GM21381 (cell line): ENCODE data around the gene MSS51.
"Not testable (repeated sequence)": the region's sequence is repeated elsewhere in the genome, so short reads cannot be mapped to it uniquely, and the experiment has no call there.

Experiments used
- ATAC-seq: cut with Tn5 transposase; IDR thresholded peaks from one replicate; pipeline ENCODE4 v1.9.1; 2021; ENCODE audit warnings: mild to moderate bottlenecking, moderate library complexity; ENCODE audit not compliant: unreplicated experiment

The MSS51 gene

DNA sequence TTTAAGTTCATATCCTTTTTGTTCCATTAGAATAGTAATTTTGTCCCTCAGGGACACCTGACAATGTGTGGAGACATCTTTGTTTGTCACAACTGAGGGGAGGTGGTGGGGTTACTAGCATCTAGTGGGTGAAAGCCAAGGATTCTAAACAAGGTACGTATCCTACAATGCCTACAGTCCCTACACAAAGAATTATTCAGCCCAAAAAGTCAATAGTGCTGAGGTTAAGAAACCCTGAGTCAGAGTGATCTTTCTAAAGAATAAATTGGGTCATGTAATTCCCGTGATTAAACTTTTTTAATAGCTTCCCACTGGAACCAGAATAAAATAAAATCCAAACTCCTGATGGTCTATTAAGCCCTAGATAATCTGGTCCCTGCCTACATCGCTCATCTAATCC lies 16.8 kb downstream of the MSS51 start:
- no peak for ATAC-seq

DNA sequence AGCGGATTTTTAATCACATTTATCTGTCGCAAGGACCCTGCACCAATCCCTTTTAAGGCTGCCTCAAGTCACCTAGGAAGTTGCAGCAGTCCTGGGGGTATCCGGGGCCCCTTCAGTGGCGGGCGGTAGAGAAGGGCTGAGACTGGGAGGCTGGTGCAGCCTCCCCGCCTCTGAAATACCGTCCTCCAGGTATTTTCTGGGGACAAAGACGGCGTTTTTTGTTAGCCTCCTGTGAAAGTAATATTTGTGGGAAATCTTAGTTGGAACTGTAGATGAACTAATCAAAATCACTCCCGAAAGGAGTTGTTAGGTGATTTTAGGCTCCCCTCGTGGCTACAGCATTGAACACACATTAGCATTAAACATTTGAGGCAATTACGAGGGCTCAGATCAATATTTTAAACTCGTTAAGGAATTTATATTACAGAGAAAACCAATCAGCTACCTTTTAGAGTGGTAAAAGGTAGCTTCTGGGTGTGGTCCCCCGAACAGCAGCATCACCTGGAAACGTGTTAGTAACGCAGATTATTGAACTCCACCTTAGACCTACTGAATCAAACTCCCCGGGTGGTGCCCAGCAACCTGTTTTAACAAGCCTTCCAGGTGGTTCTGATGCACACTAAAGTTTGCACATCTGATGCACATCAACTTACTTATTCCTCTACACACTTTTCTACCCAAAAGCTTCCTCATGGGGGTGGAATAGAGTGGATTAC lies 19.0 kb downstream of the MSS51 start:
- peak; percentile 24 for ATAC-seq

DNA sequence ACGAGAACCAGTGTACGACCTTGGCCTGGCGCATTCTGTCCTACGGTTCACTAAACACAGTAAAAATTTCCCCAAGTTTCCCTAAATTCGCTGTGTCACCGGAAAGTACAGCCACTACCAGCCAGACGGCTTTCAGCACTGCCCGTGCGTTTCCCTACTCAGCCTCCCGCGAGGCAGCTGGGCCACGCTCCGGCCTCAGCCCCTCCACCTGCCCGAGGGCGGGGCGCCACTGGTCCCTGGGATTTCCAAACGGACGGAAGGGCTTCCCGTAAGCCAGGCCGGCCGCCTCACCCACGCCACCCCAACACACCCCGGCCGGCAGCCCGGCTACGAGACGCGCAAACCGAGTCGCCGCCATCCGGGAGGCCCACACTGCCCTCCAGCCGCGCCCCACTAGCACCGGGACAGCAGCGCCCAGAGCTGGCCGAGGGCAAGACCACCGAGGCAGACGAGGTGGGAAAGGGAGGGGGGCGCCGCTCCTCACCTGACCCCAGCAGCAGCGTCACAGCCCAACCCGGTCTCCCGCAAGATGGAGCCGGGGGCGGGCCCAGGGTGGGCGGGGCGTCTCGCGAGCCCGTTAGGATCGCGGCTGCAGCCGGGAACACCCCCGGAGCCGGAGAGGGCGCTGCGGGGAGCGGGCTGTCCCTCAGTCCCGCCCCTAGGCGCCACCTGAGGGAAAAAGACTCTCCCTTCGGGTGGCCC lies 19.7 kb downstream of the MSS51 start, which contains the start of gene ANXA7:
ANXA7 (minus strand) TSS at position 531 of the 702 bp plus-strand sequence. CDS start 13,202 bp downstream, outside the sequence.
- ATAC-seq: peak; percentile 91

DNA sequence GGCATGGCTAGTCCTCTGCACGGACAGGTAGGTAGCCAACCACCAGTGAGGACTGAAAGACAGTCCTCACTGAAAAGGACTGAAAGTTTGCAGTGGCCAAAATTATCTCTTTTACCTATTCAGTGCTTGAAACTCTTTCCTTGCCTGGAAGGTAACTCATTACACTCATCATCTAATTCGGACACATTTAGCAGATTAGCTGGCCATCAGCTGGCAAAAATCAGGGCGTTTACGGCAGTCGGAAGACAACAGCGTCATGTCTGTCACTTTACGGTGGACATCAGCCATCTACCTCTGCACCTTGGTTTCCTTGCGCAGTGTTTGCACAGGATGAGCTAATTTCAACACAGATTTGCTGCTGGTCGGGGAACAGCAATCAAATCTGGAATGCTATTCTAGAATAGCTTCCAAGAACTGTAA lies 20.2 kb downstream of the MSS51 start:
- peak; percentile 25 for ATAC-seq

DNA sequence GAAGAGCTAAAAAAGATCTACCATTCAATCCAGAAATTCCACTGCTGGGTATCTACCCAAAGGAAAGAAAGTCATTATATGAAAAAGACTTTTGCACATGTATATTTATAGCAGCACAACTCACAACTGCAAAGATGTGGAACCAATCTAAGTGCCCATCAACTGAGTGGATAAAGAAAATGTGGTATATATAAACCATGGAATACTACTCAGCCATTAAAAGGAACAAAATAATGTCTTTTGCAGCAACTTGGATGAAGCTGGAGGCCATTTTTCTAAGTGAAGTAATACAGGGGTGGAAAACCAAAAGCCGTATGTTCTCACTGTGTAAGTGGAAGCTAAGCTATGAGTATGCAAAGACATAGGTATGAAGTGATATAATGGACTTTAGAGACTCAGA lies 22.5 kb downstream of the MSS51 start:
- ATAC-seq: no peak

DNA sequence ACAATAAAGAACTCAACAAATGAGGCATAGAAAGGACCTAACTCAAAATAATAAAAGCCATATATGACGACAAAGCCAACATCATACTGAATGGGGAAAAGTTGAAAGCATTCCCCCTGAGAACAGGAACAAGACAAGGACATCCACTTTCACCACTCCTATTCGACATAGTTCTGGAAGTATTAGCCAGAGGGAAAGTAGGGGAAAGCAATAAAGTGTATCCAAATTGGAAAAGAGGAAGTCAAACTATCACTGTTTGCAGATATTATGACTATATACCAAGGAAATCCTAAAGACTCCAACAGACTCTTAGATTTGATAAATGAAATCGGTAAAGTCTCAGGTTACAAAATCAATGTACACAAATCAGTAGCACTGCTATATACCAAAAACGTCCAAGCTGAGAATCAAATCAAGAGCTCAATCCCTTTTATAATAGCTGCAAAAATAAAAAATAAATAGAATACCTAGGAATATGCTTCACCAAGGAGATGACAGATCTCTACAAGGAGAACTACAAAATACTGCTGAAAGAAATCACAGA lies 24.3 kb downstream of the MSS51 start:
- no peak for ATAC-seq

DNA sequence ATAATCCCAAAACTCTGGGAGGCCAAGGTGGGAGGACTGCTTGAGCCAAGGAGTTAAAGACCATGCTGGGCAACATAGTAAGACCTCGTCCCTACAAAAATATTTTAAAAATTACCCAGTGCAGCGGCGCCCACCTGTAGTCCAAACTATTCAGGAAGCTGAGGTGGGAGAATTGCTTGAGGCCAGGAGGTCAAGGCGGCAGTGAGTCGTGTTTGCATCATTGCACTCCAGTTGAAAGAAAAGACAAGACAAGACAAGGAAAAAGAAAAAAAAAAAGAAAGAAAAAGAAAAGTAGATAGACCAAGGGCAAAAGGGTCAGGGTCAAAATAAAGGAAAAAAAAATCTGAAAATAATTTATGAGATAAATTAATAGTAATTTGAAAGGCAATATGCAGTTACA lies 25.3 kb downstream of the MSS51 start:
- no peak for ATAC-seq

DNA sequence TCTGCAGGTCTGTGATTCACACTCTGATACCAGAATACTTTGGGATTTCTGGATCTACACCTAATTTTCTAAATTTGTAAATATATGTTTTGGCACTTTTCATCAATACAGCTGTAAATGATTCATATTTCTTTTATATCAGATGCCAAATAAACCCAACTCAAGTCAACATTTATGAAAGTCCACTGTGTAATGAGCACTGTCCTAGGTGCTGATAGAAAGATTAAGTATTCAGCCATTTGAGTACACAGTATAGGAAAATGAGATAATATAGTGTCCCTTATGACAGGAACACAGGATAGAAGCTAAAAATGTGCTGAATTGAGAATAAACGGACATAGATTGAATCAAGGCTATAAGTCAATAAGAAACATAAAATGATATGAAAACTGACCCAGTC lies 25.9 kb downstream of the MSS51 start:
- ATAC-seq: no peak

DNA sequence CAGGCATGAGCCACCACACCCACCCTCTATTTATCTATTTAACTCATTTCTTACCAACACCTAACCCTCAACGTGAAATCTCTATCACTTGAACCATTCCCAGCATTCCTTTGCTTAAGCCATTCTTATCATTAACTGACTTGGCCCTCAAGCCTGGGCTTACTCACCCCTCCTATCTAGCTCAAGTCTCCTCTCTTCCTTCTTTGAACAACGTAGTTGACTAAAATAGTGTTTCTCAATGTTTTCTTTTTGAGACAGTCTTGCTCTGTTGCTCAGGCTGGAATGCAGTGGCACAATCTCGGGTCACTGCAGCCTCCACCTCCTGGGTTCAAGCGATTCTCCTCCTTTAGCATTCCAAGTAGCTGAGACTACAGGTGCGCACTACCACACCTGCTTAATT lies 26.5 kb downstream of the MSS51 start:
- no peak for ATAC-seq

DNA sequence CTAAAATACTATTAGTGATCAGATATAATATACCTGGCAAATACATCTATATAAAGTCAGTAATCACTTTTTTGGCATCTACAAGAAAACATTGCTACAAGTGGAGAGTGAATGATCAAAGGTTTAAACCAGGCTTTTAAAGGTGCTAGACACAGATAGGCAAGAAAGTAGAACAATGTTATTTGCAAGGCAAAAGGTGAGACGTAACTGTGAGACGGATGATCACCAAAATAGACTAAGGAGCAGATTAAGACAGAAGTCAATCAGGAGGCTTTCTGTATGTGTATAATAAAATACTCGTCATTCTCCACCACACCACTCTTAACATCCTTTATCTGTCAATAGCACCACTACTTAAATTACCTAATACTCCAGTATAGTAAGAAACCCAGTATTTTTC lies 27.8 kb downstream of the MSS51 start:
- ATAC-seq: no peak

DNA sequence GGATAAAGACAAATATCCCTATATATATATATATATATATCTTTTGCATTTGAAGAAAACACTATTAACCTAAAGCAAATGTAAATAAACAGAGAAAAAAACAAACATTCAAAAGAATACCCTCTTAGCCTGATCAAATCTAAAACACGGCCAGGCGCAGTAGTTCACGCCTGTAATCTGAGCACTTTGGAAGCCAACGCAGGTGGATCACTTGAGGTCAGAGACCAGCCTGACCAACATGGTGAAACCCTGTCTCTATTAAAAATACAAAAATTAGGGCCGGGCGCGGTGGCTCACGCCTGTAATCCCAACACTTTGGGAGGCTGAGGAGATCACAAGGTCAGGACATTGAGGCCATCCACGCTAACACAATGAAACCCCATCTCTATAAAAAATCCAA lies 28.7 kb downstream of the MSS51 start:
- ATAC-seq: no peak

DNA sequence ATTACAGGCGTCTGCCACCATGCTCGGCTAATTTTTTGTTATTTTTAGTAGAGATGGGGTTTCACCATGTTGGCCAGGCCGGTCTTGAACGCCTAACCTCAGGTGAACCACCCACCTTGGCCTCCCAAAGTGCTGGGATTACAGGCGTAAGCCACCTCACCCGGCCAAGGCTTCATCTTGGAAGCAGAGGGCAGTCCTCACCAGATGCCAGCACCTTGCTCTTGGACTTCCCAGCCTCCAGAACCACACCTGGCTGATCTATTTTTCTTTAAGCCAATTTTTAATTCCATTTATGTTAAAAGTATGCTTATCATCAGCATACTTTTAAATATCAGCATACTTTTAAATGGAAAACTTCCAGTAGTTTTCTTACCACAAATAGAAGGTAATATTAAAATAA lies 31.7 kb downstream of the MSS51 start:
- ATAC-seq: no peak

DNA sequence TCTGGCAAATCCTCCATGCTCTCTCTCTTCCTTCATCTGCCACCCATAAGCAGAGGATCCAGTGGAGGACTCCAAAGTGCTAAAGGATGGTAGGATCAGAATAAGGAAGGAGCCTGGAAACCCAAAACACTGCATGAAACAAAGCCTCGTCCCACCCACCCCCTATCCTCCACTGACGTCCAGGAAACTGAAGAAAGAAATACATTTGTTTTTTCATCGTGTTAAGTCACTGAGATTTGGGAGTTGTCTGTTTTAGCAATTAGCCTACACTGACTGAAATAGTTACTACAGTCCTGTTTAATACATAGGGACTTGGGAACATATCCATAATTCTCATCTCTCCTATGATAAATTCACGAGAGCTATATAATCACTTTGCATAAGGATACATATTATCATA lies 34.3 kb downstream of the MSS51 start:
- no peak for ATAC-seq

DNA sequence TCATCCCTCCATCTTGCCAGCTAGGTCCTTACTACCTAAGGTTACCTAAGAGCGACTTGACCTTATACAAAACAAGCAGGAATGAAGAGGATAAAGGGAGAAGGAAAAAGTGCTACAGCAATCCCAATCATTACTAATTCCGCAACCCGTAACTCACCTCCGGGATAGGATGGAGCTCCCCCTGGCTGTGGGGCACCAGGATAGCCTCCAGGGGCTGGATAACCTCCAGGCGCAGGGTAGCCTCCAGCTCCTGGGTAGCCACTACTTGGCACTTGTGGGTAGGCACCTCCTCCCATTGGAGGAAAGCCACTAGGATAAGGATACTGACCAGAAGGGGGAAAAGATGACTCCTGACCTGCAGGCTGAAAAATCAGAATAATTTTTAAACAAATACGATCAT lies 35.3 kb downstream of the MSS51 start:
- ATAC-seq: no peak

DNA sequence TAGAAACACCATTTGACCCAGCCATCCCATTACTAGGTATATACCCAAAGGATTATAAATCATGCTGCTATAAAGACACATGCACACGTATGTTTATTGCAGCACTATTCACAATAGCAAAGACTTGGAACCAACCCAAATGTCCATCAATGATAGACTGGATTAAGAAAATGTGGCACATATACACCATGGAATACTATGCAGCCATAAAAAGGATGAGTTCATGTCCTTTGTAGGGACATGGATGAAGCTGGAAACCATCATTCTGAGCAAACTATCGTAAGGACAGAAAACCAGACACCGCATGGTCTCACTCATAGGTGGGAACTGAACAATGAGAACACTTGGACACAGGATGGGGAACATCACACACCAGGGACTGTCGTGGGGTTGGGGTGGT lies 39.0 kb downstream of the MSS51 start:
- ATAC-seq: not testable (repeated sequence)

DNA sequence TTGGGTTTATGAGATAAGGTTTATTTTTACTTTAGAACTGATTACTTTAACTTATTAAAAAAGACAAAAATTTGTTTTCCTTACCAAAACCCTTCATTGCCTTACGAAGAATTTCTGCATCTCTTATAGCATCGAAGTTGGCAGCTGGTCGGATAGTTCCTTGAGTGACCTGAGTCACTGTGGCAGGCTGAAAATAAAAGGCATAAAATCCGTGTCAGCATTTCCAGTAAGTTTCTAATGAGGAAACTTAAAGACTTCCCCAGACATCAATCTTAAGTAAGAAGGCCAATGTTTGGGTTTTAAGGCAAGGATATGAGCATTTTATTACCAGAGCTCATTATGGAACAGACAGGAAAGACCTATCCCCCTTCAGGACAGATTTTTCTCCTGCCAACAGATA lies 45.1 kb downstream of the MSS51 start:
- no peak for ATAC-seq

DNA sequence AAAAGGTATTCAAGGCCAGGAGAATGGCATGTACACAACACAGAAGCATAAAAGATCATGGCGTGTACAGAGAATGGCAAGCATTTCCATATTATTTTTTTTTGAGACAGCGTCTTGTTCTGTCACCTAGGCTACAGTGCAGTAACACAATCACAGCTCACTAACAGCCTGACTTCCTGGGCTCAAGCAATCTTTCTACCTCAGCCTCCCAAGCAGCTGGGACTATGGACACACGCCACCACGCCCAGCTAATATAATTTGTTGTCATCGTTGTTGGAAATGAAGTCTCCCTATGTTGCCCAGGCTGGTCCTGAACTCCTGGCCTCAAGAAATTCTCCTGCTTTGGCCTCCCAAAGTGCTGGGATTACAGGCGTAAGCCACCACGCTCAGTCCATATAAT lies 46.8 kb downstream of the MSS51 start:
- ATAC-seq: no peak

DNA sequence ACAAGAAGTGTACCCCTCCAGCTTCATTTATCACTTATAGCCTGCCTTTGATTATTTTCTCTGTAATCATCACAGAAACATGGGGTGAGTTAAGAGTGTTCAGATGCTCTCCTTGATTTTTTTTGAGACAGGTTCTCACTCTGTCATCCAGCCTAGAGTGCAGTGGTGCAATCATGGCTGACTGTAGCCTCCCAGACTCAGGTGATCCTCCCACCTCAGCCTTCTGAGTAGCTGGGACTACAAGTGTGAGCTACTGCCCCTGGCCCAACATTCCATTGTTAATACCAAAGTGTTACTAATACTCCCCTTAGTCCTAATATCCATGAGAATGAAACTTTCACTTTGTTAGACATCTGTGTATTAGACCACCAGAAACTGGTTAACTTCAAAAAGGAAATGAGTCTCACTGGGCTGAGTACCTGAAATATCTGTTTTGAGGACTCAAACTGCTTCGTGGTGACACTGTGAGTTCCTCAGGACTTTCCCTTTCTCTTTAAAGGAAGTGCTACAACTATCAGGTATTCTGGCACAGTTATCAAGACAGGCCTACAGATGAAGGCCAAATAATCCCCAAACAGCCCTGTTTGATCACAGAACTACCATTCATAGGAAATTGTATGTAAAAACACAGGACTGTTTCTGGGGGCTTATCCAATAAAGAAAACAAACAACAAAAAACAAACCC lies 54.2 kb downstream of the MSS51 start:
- ATAC-seq: no peak

DNA sequence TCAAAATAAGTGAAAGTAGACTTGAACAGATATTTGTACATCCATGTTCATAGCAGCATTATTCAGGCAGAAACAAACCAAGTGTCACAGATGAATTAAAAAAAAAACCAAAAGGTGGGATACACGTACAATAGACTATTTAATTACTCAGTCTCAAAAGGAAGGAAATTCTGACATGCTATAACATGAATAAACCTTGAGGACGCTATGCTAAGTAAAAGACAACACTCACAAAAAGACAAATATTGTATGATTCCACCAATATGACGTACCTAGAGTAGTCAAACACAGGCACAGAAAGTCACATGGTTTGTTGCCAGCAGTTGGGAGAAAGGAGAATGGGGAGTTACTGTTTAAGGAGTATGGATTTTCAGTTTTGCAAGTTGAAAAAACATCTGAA lies 56.7 kb downstream of the MSS51 start:
- ATAC-seq: no peak
